Sigmoid colon (tissue), 7 donors: ENCODE data around the gene AADACL2. TPM values are rescaled to one million over a fixed set of nuclear protein-coding genes. Genes with fewer than 3 reads are reported as not detected.

ENCODE experiments used
- DNase-seq: peaks from one replicate; pipeline ENCODE4 v3.0.0-alpha.2; 2019
- H3K27ac ChIP-seq, 4 donors: fragments of 200-600 bp; sonication (generic); one replicate each; pipeline ENCODE4 v1.5.1; 2016 to 2019; ENCODE audit warnings: mild to moderate bottlenecking in 1 of 4
- H3K27me3 ChIP-seq, 3 donors: fragments of 200-600 bp; sonication (generic); one replicate each; pipeline ENCODE4 v1.5.1; 2019; ENCODE audit warnings: mild to moderate bottlenecking in 1 of 3
- H3K36me3 ChIP-seq, 4 donors: fragments of 200-600 bp; sonication (generic); one replicate each; pipeline ENCODE4 v1.5.1; 2016 to 2019
- H3K4me1 ChIP-seq, 4 donors: fragments of 200-600 bp; sonication (generic); one replicate each; pipeline ENCODE4 v1.5.1; 2017 to 2019
- H3K4me3 ChIP-seq, 4 donors: fragments of 200-600 bp; sonication (generic); one replicate each; pipeline ENCODE4 v1.5.1; 2017 to 2019; ENCODE audit warnings: mild to moderate bottlenecking in 2 of 4, moderate library complexity in 1 of 4
- H3K9me3 ChIP-seq, 4 donors: fragments of 200-600 bp in 3 of 4; sonication (generic) in 3 of 4; one replicate each; pipeline versions ENCODE4 v1.5.1 to v1.6.1; 2013 to 2019
- CTCF ChIP-seq, 4 experiments: fragments of 450-650 bp in 3 of 4; fragments of 200-600 bp in 1 of 4; IDR thresholded peaks; one replicate each; pipeline ENCODE4 v1.5.1; 2016 to 2019; ENCODE audit warnings: antibody characterized with exemption in 4 of 4, mild to moderate bottlenecking in 3 of 4, moderate library complexity in 2 of 4
- EP300 ChIP-seq, 4 donors: sonication (generic); formaldehyde crosslinking; IDR thresholded peaks; one replicate each; pipeline ENCODE4 v1.6.1; 2017; ENCODE audit warnings: antibody characterized with exemption in 4 of 4
- POLR2A ChIP-seq, 2 donors: fragments of 450-650 bp; IDR thresholded peaks; one replicate each; pipeline ENCODE4 v1.6.1; 2016; ENCODE audit warnings: antibody characterized with exemption in 2 of 2, mild to moderate bottlenecking in 2 of 2, moderate library complexity in 2 of 2
- POLR2AphosphoS5 ChIP-seq, 4 donors: sonication (generic); formaldehyde crosslinking; IDR thresholded peaks; one replicate each; pipeline ENCODE4 v1.6.1; 2017; ENCODE audit warnings: antibody characterized with exemption in 4 of 4
- WGBS, 2 donors: extraction: QIAGEN DNeasy Blood & Tissue Kit; methylation state at CpG; one replicate each; pipeline ENCODE4 v1.1.7; 2013; 5-methylcytosine and 5-hydroxymethylcytosine counted together
- intact Hi-C: fragments of 100-400 bp; cut with DNase I; formaldehyde crosslinking; loops from one replicate; pipeline ENCODE4 v1.15.1; 2023
- polyA plus RNA-seq, 3 donors: library from polyadenylated mRNA; stranded (reverse); fragments of 200-250 nt; gene quantifications; one replicate each; pipeline ENCODE4 v1.2.3, GENCODE V29; 2013
- total RNA-seq, 4 donors: library from RNA; depleted of rRNA; stranded (reverse); fragments of >200 nt; gene quantifications; one replicate each; pipeline ENCODE4 v1.1.0, GENCODE V29; 2016
- donor health status: healthy with polysubstance abuse.
- donor health status: Bipolar disorder and iron deficiency.
- donor health status: healthy.

The AADACL2 gene
- total and polyA plus RNA-seq, 7 donors: 0.03 TPM; not detected in 6

- H3K27ac ChIP-seq: no peak overlapping the region
- peaks cover 0 to 16% (median 12%) of the 10 kb centered on the region in 4 donors for H3K4me1 ChIP-seq
- H3K9me3 ChIP-seq: no peaks in the 10 kb centered on the region
- intact Hi-C loops: no loop called here
- WGBS, 2 donors: 87 to 96% methylated on average over 1 of the region's 1 CpG
- no peak for DNase-seq
- no peaks in the 10 kb centered on the region for H3K27me3 ChIP-seq
- no peak overlapping the region for H3K4me3 ChIP-seq
- TF ChIP-seq POLR2A (IDR thresholded peaks at IDR 0.05) (no peak), CTCF (IDR thresholded peaks at IDR 0.05) (no peak), POLR2AphosphoS5 (IDR thresholded peaks at IDR 0.05) (no peak), EP300 (IDR thresholded peaks at IDR 0.05) (no peak)
- no peaks in the 10 kb centered on the region for H3K36me3 ChIP-seq
Measured at GRCh38 chr3:151774235-151774634, 40.5 kb downstream of the AADACL2 start.

GRCh38 chr3:151774910-151775309 lies 41.2 kb downstream of the AADACL2 start:
- no peak overlapping the region for H3K4me3 ChIP-seq
- intact Hi-C loops: no loop called here
- H3K27me3 ChIP-seq: no peaks in the 10 kb centered on the region
- DNase-seq: no peak
- no peak overlapping the region for H3K27ac ChIP-seq
- no peak for TF ChIP-seq POLR2A (IDR thresholded peaks at IDR 0.05)
- no peak for TF ChIP-seq POLR2AphosphoS5 (IDR thresholded peaks at IDR 0.05)
- no peak for TF ChIP-seq CTCF (IDR thresholded peaks at IDR 0.05)
- no peak for TF ChIP-seq EP300 (IDR thresholded peaks at IDR 0.05)
- H3K36me3 ChIP-seq: no peaks in the 10 kb centered on the region
- H3K4me1 ChIP-seq: peaks cover 0 to 16% (median 12%) of the 10 kb centered on the region in 4 donors
- no peaks in the 10 kb centered on the region for H3K9me3 ChIP-seq

GRCh38 chr3:151775314-151776258 lies 41.9 kb downstream of the AADACL2 start:
- Histone ChIP-seq H3K9me3 (no peaks in the 10 kb centered on the region), H3K27me3 (no peaks in the 10 kb centered on the region), H3K27ac (no peak overlapping the region), H3K4me3 (no peak overlapping the region), H3K36me3 (no peaks in the 10 kb centered on the region), H3K4me1 (peaks cover 0 to 10% (median 6%) of the 10 kb centered on the region in 4 donors)
- no peak for TF ChIP-seq CTCF (IDR thresholded peaks at IDR 0.05)
- WGBS, 2 donors: 84 to 86% methylated on average over 4 of the region's 4 CpGs
- no peak for DNase-seq
- intact Hi-C loops: no loop called here

- DNase-seq: no peak
- no peaks in the 10 kb centered on the region for H3K36me3 ChIP-seq
- H3K27ac ChIP-seq: no peak overlapping the region
- peaks cover 0 to 2% (median 0%) of the 10 kb centered on the region in 4 donors for H3K4me1 ChIP-seq
- H3K4me3 ChIP-seq: no peak overlapping the region
- H3K27me3 ChIP-seq: no peaks in the 10 kb centered on the region
- no peaks in the 10 kb centered on the region for H3K9me3 ChIP-seq
- TF ChIP-seq POLR2A (IDR thresholded peaks at IDR 0.05) (no peak), EP300 (IDR thresholded peaks at IDR 0.05) (no peak), CTCF (IDR thresholded peaks at IDR 0.05) (no peak), POLR2AphosphoS5 (IDR thresholded peaks at IDR 0.05) (no peak)
- WGBS, 2 donors: 36 to 76% methylated on average over 1 of the region's 1 CpG
- intact Hi-C loops: no loop called here
Measured at GRCh38 chr3:151776259-151776740, 42.6 kb downstream of the AADACL2 start.
